GM21717 (cell line): ENCODE data around the gene MIPEP.

ENCODE experiments used
- ATAC-seq: cut with Tn5 transposase; IDR thresholded peaks from one replicate; pipeline ENCODE4 v1.9.1; 2021; ENCODE audit warnings: mild to moderate bottlenecking, moderate library complexity; ENCODE audit not compliant: unreplicated experiment

Gene MIPEP

DNA sequence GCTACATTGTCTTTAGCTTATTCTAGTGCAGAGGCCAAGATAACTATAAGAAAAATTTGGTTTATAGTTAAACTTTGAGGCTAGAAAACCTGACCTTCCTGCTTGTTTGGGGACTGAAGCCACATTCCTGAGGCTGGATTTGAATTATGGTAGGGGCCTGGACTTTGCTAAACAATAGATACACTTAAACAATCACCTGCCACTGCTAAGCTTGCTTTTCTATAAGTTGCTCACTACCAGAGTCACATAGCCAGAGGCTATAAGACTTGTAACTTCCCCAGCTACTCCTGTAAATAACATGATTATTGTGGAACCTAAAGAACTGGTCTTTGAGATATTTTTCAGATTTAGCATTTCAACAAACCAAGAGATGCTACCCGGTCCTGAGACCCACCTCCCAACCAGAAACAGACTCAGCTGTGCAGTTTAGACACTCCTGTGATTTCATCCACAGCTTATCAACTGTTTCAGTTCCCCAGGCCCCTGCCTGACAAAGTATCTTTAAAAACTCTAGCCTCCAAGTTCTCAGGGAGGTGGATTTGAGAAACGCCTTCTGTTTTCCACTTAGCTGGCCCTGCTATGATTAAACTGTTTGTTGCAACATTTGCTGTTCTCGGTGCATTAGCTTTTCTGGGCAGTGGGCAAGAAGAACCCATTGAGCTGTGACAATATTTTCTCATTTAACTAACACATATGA, 77.7 kb downstream of the MIPEP start:
- ATAC-seq, result no peak

DNA sequence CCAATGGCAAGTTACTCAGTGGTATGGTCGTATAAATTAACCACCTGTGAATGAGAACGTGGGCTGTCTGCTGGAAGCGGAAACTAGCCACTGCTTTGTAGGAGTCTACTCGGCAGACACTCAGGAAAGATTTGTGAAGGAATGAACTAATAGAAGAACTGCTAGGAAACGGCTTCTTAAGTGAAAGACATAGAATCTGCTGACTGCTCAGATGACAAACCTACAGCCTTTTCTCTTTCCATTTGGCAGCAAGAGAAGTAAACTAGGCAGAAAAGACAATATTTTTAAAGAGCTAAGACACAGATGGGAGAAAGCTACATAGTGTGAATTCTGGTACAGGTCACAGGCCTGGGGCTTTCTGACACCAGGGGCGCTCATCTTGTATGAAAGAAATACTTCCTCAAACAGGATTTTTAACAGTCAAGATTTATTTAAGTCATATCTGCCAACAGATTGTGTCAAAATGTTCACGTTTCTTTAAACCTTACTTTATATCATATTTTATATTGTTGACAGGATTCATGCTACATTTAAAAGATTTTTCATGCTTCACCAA, 78.4 kb downstream of the MIPEP start:
- ATAC-seq, result no peak

DNA sequence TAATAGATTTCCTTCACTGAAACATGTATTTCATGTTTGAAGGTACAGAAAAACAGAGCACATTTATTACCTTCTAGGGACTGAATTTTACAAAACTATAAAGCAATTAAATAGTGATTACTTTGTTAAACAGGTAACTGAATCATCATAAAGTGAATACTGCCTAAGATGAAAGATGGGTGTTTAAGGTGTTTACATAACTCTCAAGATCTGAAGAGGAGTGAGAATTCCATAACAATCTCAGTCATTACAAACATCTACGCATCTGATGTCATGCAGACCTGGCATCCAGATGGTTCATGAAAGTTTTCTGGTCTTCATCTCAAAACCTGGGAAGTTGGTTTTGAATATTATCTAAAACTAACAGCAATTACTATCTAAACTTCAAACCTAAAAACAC, 80.4 kb downstream of the MIPEP start:
- no peak for ATAC-seq

DNA sequence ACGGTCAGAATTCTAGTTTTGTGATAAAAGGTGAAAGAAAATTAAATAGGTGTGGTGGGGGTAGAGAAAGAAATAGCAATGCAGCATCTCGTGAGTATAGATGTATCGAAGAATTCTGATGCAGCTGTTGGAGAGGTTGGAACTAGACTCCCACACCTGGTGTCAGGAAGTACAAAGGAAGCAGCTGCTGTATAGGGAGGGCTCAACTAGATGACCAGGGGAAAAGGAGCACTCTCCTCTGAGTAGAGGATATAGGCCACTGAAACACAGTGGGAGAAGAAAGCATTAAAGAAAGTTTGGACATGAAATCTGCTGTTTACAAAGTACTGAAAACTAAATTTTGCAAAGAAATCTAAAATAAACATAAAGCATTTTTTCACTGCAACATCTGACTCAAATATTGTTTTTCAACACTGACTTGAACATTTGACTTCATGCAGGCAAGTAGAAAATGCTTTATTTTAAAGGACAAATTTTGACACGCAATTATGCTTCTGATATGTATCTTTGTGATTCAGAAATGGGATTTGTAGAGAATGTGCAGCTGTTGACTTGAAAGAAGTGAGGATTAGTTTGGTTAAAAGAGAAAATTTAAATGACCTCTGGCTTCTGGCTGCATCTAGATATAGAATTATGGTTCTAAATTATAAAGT, 82.2 kb downstream of the MIPEP start:
- ATAC-seq, result no peak

DNA sequence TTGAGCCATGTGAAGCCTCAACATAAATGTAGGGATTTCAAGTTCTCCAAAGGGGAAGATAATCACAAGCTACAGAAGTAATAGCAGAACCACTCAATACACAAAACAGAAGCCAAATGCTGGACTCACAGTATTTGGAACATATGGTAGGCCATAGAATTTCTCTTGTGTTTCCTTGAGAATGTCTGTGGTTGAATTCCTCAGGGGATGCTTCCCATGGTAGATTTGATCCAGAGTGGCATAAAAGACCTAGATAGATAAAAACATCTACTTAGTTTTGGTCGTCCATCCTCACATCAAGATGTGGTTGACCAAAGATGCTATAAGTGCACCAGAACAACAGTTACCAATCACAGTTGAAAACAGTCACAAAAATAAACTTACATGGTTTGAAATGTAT, 83.4 kb downstream of the MIPEP start:
- ATAC-seq, result no peak

DNA sequence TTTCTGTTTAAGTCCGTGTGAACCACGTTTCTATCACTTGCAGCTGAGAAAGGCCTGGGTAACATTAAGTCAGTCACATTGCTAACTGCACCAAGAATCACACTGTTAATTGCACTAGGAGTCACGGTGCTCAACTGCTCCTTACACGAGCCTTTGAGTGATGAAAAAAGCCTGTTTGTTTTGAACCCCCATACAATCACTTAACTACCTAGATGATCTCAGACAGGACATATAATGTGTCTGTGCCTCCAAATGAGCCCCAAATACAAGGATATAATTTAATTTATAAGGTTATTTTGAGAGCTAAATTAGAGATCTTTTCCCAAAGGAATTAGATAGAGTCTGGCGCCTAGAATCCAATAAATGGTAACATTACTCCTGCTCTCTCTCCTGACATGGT, 84.1 kb downstream of the MIPEP start:
- ATAC-seq, result no peak

DNA sequence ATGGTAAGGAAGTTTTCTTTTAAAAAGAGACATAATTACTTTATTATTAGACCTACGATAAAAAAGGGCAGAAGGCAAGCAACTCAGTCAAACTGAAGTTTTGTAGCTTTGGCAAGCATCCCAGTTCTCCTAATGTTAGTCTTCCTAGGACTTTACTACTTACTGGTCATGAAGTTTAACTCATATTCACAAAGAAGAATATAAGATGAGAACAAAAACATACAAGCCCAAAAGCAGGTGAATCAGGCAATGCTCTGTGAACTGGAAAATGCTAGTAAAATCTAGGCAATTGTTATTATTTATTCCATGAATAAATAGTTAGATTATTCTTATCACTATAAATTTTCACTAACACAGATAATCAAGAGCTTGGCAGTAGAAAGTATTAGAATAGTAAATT, 85.0 kb downstream of the MIPEP start:
- no peak for ATAC-seq

DNA sequence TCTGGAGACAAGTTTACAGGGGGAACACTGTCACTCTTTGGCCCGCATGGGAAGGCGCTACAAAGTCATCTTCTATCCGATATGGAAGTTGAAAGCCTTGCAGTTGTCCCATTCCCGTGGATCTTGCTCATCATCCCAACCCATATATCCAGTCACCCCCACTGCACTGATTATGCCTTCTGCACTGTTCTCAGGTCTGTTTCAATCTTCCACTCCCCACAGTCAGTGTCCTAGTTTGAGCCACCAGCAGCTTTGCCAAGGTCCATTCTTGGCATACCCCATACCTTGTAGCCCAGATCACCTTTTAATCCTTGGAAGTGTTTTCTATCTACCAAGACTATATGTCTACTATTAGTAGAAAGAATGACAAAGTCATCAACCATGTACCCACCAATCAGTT, 88.1 kb downstream of the MIPEP start:
- ATAC-seq, result no peak

DNA sequence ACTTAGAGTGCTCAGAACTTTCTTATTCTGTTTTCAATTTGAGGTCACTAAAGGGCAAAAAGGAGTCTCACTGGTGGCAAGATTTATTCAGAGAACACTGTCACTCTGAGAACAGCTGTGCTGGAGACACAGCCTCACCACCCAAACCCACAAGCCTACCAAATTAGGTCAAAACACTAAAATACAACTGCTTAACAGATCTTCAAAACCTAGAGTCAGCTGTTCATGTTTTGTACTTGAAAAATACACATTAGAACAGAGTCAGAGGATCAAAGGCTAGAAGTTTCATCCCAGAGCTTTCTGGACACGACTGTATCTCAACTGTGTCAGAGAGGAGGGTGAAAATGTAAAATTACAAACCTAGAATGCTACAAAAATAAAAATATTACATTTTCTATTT, 89.3 kb downstream of the MIPEP start:
- ATAC-seq, result peak; percentile 80

DNA sequence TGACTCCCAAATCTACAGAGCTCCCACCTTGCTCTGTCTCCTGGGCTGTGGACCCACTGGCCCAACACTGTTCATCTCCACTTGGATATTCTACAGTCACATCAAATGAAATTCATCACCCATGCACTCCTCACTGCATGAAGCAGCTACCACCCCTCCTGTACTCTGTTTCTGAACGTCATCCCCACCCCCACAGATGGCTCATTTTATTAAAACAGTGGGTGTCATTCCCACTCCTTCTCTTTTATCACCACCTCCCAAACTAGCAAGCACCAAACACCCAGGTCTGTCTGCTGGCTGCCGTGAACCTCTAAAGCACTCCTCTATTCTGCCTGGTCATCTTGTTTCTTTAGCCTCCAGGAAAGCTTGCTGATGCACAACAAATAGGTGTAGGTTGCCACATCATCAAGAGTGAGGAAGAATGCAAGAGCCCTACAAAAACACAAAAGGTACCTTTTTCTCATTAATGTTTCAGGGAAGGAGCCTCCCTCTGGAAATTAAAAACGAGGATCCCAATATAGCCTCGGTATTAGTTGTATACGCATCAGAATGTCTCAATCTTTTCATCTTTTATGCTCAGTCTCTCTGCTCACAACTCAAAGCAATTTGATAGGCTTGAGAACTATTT, 91.8 kb downstream of the MIPEP start:
- ATAC-seq, result no peak

DNA sequence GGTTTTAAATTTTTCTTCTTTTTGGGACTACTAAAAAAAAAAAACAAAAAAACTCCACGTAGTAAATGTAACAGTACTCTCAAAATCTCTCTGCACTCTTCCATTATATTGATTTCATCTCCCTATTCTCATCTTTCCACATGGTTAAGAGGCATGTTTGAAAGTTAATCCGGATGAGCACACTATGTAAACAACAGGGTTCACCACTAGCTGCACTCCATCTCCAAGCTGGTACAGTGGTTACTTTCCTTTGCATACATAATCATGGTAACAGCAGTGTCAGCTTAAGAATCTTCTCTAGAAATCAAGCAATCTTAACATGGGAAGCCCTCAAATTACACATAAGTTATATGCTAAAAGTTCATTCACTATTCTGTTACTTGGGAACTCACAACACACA, 92.6 kb downstream of the MIPEP start:
- no peak for ATAC-seq

DNA sequence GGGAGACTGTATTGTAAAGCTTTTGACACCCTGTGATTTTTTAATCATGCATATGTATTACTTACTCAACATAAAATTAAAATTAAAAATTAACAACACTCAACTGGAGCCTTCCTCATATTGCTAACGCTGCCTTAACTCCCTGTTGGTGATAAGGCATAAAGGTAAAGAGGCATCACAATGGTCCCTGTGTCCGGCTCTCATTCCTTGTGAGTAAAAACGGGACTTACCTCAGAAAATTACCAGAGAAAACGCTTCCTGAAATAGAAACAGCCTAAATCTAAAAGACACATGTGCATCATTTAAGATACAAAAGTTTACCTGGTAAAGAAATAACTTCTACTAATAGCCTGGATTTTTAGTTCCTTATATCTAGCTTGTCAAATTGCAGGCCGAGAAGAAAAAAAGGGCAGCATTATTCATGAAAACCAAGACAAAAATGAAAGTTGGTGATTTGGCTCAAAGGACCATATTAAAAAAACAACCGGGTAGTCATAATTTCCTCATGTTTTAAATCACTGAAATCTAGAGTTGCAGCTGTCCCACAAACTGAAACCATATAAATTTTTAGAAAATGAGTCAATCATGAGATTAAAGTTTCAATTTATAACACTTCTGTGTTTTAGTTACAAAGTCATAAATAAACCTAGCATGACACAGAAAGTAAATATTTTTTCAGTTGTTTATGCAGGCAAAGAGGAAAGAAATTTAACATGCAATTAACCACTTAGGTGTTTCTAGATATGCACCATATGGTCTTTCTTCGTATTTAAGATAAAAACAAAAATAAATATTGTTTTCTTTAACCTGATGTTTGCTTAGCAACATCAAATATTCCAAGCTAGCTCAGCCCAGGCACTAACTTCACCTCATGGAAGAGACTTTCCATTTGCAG, 94.7 kb downstream of the MIPEP start:
- peak; percentile 54 for ATAC-seq

DNA sequence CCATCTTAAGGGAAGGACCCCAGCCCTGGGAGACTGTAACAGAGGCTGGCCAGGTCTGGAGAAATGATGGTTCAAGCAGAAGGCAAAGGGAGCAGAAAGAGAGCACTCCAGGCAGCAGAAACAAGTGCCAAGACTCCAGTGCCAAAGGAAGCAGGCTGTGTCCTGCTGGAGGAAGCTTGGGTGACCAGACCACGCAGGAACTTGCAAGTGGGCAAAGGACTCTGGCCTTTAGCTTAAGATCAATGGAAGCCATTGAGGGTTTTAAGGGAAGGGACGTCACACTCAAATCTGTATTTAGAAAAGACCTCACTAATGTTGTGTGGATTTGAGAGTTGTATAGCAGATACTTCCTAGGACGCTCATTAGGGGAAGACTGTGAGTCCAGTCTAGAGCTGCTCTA, 95.5 kb downstream of the MIPEP start:
- no peak for ATAC-seq

DNA sequence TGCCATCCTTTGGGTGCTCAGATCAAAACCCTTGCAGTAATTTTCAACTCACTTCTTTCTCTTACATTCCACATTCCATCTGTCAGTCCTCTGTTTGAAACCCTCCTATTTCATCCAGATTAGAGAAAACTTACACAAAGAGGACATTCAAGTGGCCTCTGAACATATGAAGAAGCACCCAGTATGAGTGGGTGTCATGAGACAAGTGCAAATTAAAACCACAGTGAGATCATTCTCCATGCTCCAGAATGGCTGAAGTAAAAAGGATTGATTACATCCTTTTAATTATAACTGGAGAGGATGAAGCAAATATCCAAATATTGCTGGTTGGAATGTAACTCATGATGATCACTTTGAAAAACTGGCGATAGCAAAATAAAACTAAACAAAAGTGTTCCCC, 96.5 kb downstream of the MIPEP start:
- no peak for ATAC-seq

DNA sequence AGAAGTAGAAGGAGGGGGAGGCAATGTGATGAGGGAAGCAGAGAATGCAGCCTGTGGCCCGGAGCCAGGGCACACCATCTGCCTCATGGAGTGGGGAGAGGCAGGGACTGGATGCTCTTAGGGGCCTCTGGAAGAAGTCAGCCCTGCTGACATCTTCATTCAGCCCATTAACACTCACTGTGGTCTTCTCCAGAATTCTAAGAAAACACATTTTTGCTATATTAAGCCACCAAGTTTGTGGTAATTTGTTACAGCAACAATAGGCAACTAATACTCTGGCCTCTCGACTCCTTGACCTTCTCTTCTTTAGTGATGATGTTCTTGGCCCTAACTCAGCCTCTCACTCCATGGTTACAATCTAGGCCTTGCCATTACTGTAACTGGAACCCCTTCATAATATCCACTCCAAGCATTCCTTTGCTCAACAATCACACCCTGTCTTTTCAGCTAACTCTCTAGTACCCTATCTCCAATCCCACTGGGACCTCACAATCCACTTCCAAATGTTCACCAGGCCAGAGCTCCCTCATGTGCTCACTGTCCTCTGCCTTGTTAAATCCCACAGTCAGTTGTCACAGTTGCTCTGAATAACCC, 98.5 kb downstream of the MIPEP start:
- ATAC-seq, result no peak

DNA sequence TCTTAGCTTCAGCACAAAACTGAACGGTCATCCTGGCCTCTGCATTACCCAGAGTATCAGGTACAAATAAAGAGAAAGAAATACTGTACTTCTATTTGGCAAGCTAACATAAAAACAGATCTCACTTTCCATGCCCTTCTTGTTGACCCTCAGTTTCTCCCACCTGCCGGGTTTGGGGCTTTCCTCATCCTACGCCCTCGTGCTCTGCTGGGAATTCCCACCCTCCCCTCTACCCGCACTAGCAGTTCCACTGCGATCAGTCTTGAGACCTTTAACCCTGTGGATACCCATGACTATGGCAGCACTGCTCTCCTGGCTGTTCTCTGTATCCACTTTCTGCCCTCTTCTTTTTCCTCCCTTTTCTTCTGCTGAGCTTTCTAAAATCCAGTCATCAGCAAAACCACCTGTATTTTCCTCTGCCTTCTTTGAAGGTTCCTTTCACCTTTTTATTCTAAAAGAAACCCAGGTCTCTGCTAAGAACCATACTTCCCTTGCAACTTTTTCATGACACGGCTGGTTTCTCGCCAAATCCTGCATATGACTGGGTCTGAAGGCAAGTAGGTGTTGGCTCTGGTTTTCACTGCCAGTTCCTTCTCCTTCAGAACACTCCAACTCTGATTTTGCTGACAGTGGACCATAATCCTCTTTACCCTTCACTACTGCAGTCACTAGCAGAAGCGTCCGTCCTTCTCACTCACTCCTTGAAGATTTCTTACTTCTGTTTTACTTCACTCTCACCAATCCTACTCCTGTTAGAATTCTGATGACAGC, 99.4 kb downstream of the MIPEP start:
- ATAC-seq, result no peak

DNA sequence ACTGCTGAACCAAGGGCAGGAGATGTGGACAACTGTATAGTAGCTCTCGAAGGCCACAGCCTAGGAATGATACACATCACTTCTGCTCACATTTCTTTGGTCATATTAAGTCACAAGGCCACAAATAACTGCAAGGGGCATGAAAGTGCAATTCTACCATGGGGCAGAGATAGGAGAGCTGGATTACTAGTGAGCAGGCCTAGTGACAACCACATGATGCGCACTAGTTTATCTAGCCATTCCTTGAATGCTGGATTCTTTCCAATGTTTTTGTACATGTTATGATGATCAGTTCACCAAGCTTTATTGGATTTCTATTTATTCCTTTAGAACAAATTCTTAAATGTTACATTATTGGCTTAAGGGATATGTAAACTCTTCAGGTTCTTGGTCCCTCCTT, 100.7 kb downstream of the MIPEP start:
- ATAC-seq, result no peak

DNA sequence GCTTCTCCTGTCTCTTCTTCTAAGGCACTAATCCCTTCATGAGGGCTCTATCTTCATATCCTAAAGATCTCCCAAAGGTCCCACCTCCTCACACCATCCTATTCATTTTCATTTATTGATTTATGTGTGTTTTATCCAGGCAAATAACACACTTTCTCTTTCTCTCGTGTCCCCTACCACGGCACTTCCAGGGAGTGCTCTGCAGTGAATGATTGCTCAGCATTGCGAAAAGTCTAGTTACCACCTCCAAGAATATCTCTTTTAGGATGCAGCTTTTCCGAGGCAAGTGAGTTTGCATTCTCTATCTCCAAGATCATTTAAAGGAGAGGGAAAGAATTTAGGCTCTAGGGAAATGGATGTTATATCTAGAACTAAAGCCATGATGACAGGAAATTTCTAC, 101.7 kb downstream of the MIPEP start:
- ATAC-seq, result no peak

DNA sequence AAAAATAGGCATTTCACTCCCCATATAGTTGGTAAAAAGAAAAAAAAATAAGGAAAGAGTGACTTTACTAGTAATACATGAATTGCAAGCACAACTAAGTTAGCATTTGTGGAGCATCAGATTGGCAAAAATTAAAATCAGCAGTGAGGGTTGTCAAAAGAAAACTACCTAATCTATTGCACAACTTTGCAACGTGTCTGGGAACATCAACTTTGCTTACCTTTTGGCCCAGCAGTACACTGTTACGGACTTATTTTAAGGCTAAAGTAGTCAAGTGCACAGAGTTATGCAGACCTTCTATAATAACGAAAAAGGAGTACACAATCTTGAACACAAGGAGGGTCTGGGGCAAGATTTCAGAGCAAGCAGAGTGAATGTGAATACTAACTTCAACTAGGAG, 102.6 kb downstream of the MIPEP start:
- no peak for ATAC-seq

DNA sequence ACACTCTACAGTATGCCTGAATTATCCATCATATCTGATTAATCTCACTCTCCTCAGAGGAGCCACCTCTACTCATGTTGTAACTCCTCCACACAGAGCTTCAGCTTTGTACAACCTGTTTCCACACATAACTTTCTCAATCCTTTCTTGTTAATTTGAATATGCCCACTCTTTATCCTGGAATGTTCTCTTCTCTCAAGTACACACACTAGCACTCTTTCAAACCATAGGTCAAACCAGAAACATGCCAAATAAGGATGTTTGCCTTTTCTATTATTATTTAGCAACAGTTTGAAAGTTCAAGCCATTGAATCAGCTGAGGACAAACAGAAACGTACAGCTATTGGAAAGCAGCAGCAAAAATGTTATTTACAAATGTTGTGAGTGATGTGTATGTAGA, 110.3 kb downstream of the MIPEP start:
- no peak for ATAC-seq
